Measurements from ENCODE around the gene ZNF557. TPM values are rescaled to one million over a fixed set of nuclear protein-coding genes. Genes with fewer than 3 reads are reported as not detected.

The ZNF557 gene
- total and polyA plus RNA-seq, 2 of the 4 experiments (the other 2 are of a cell fraction) = 3.7 to 21.1 TPM

DNA sequence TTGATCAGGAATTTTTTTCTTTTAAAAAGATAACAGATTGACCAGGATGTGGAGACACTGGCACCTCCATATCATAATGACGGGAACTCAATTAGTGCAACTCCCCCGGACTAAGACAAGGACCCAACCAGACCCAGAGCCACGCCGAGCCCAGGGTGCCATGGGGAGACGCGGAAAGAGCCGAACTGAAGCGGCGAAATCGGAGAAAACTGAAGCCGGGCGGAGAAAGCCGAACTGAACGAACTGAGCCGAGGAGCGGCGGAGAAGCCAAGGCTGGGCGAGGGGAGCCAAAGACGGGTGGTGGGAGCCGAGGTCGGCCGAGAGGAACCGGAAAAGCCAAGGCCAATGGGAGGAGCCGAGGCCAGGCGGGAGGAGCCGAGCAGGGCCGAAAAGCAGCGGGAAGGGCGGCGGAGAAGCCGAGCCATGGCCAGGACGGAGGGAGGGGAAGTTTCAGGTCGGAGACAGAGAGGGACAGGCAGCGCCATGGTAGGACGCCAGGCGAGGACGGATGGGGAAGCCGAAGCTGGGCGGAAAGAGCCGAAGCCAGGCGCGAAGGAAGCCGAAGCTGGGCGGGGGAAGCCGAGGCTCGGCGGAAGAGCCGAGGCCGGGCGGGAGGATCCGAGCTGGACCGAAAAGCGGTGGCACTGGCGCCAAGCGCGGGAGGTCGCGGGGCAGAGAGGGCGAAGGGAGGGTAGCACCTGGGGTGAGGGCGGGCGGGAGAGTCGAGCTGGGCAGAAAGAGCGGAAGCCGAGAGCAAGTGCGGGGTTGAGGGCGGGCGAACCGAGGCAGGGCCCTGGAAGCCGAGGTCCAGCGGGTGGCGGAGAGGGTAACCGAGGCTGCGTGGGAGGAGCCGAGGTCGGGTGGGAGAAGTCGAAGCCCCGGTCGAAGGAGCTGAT lies 29.4 kb downstream of the ZNF557 start:
- Histone ChIP-seq H3K56ac (ENCODE audit: extremely low read depth, insufficient read depth, low read length) (peak overlapping the region; percentile 63), H2AFZ (replicated peaks; ENCODE audit: low read length, poor library complexity) (peak overlapping the region; percentile 91), H2BK20ac (ENCODE audit: low read depth, low read length) (no peak overlapping the region), H3K18ac (ENCODE audit: low read depth, low read length) (peak overlapping the region; percentile 89), H4K8ac (ENCODE audit: low read depth in 2 of 2, low read length in 2 of 2) (peak overlapping the region; percentile 13 to 84), H2BK5ac (ENCODE audit: low read depth, low read length, poor library complexity, severe bottlenecking) (peak overlapping the region; percentile 87), H3K27ac (ENCODE audit: insufficient read depth, low read length) (peak overlapping the region; percentile 95), H3K9me3 (ENCODE audit: control insufficient read depth, insufficient read depth, low read length) (peaks cover 12% of the 10 kb centered on the region), H3K4ac (ENCODE audit: low read depth, low read length) (peak overlapping the region; percentile 91), H4K5ac (ENCODE audit: low read depth, low read length) (peak overlapping the region; percentile 94), H3K4me3 (ENCODE audit: insufficient read depth, low read depth, low read length) (peak overlapping the region; percentile 91), H2AK9ac (replicated peaks; ENCODE audit: low read depth, low read length, poor library complexity) (peak overlapping the region; percentile 29), H3K79me1 (ENCODE audit: low read depth in 1 of 2, low read length in 2 of 2) (no peaks in the 10 kb centered on the region; a peak in 1 of 4 replicates), H3K23ac (ENCODE audit: low read depth, low read length) (peak overlapping the region; percentile 72), H3K4me2 (ENCODE audit: low read depth, low read length) (peak overlapping the region; percentile 72), H2AK5ac (ENCODE audit: low read depth, low read length) (0 out of 2 replicates have a peak overlapping the region, but pooled peaks have one; percentile 17), H2BK15ac (ENCODE audit: low read depth, low read length) (no peak overlapping the region), H3K9me1 (ENCODE audit: insufficient read depth, low read length) (no peaks in the 10 kb centered on the region), H3K4me1 (ENCODE audit: control insufficient read depth, insufficient read depth, low read length) (no peaks in the 10 kb centered on the region), H3K9ac (ENCODE audit: low read depth, low read length) (peak overlapping the region; percentile 93), H3K27me3 (ENCODE audit: control insufficient read depth, insufficient read depth, low read length) (no peaks in the 10 kb centered on the region), H3K36me3 (ENCODE audit: control insufficient read depth, insufficient read depth, low read length) (no peaks in the 10 kb centered on the region), H2BK120ac (ENCODE audit: low read depth, low read length) (peak overlapping the region; percentile 66), H4K20me1 (ENCODE audit: insufficient read depth, low read length) (no peaks in the 10 kb centered on the region), H3K14ac (replicated peaks; ENCODE audit: low read depth, low read length) (peak overlapping the region; percentile 89), H4K91ac (ENCODE audit: insufficient read depth, low read depth, low read length) (peak overlapping the region; percentile 61)
- DNase-seq (peak; percentile 87), ATAC-seq (ENCODE audit: low read depth) (peak; percentile 95)
- CTCF ChIA-PET = interaction anchor here (1.7 kb wide), 1 partner anchor 242 kb away, joined by 7 read pairs; no protein-coding TSS in a partner anchor
- WGBS, 2 experiments (ENCODE audit: extremely low coverage in 2 of 2, insufficient read length in 1 of 2) = 0% methylated on average over 21 of the region's 78 CpGs; no CpG with 5 or more reads in 1 of the 2 experiments
- BruUV-seq (replicated peaks) = no TSS peak
- POLR2A ChIA-PET (ENCODE audit: unreplicated experiment) = no interaction called here
- in situ Hi-C loops (cut with MboI; ENCODE audit: low sequenced_read_pairs) (no loop called here), intact Hi-C loops (cut with micrococcal nuclease) (no loop called here), dilution Hi-C loops (cut with HindIII; ENCODE audit: low sequenced_read_pairs, unreplicated experiment) (no loop called here)
- TF ChIP-seq CHD1 (IDR thresholded peaks at IDR 0.05; ENCODE audit: low read depth, low read length) (no peak), MAZ (IDR thresholded peaks at IDR 0.05; ENCODE audit: borderline replicate concordance, low read depth, low read length) (no peak), SMC3 (IDR thresholded peaks at IDR 0.05; ENCODE audit: low read depth, low read length) (no peak), RFX5 (IDR thresholded peaks at IDR 0.05; ENCODE audit: low read depth, low read length) (no peak), POLR2A (IDR thresholded peaks at IDR 0.05; ENCODE audit: low read depth, low read length) (0 out of 2 replicates have a peak, but pooled peaks have one; percentile 53), FOS (IDR thresholded peaks at IDR 0.05; ENCODE audit: low read depth, low read length) (no peak), NFE2L2 (IDR thresholded peaks at IDR 0.05; ENCODE audit: low read depth, low read length) (no peak)

Measured in IMR-90 (cell line).